CD4-positive, alpha-beta T cell (primary cell): ENCODE data around the gene HOMER1. TPM values are rescaled to one million over a fixed set of nuclear protein-coding genes. Genes with fewer than 3 reads are reported as not detected.

ENCODE experiments used
- ATAC-seq: fragments of 200-7000 bp; cut with Tn5 transposase; one replicate; pipeline ENCODE4 v1.10.0; 2022; ENCODE audit warnings: mild to moderate bottlenecking; ENCODE audit not compliant: poor library complexity
- CTCF ChIA-PET: fragments of 350-600 bp; sonication (Branson Sonifier 250); formaldehyde crosslinking; loops from one replicate; lab custom pipeline; 2021; ENCODE audit warnings: antibody characterized with exemption, inconsistent platforms; lab: Charles Lee
- POLR2A ChIA-PET: fragments of 350-600 bp; sonication (Branson Sonifier 250); formaldehyde crosslinking; loops from one replicate; lab custom pipeline; 2021; ENCODE audit warnings: antibody characterized with exemption, inconsistent platforms; lab: Charles Lee
- DNase-seq, 14 experiments: peaks; one replicate each; pipeline ENCODE4 v3.0.0-alpha.2; 2013 to 2020; ENCODE audit warnings: mixed read lengths in 2 of 14
- H3K27ac ChIP-seq, 2 donors: one replicate each; pipeline versions ENCODE4 v1.5.1 to v1.7.0; 2013; ENCODE audit warnings: low read length in 2 of 2, low read depth in 1 of 2, mild to moderate bottlenecking in 1 of 2
- H3K27me3 ChIP-seq, 2 experiments: 1 replicate in 1 of 2; 2 replicates in 1 of 2; pipeline versions ENCODE4 v1.6.1 to v1.7.0; 2013; ENCODE audit warnings: low read length in 2 of 2, control low read depth in 1 of 2, mild to moderate bottlenecking in 1 of 2, moderate library complexity in 1 of 2; ENCODE audit not compliant: insufficient read depth in 2 of 2, control insufficient read depth in 1 of 2
- H3K36me3 ChIP-seq: one replicate; pipeline ENCODE4 v1.6.1; 2013; ENCODE audit warnings: low read length, control low read depth; ENCODE audit not compliant: insufficient read depth
- H3K4me1 ChIP-seq: one replicate; pipeline ENCODE4 v1.6.1; 2013; ENCODE audit warnings: low read length, control low read depth; ENCODE audit not compliant: insufficient read depth
- H3K4me3 ChIP-seq: one replicate; pipeline ENCODE4 v1.5.1; 2013; ENCODE audit warnings: mild to moderate bottlenecking, low read length, moderate library complexity
- H3K9me3 ChIP-seq, 2 experiments: 1 replicate in 1 of 2; 2 replicates in 1 of 2; pipeline versions ENCODE4 v1.6.1 to v1.7.0; 2013; ENCODE audit warnings: low read length in 2 of 2, mild to moderate bottlenecking in 2 of 2, control low read depth in 1 of 2, moderate library complexity in 1 of 2; ENCODE audit not compliant: control insufficient read depth in 1 of 2, insufficient read depth in 1 of 2
- H3K27ac Mint-ChIP-seq: one replicate; pipeline ENCODE4 v1.8.0; 2020; ENCODE audit warnings: mixed read lengths
- H3K27me3 Mint-ChIP-seq: one replicate; pipeline ENCODE4 v1.8.0; 2021; ENCODE audit warnings: mixed read lengths
- H3K36me3 Mint-ChIP-seq: one replicate; pipeline ENCODE4 v1.8.0; 2021; ENCODE audit warnings: low read depth, mixed read lengths
- H3K4me1 Mint-ChIP-seq: one replicate; pipeline ENCODE4 v1.8.0; 2021; ENCODE audit warnings: low read depth, mixed read lengths
- H3K4me3 Mint-ChIP-seq: one replicate; pipeline ENCODE4 v1.8.0; 2020; ENCODE audit warnings: mild to moderate bottlenecking, mixed read lengths
- H3K9me3 Mint-ChIP-seq: one replicate; pipeline ENCODE4 v1.8.0; 2020; ENCODE audit warnings: mixed read lengths
- CTCF ChIP-seq: fragments of 200-600 bp; IDR thresholded peaks from one replicate; pipeline ENCODE4 v1.8.0; 2022; ENCODE audit warnings: antibody characterized with exemption, mild to moderate bottlenecking
- intact Hi-C, 2 experiments: fragments of 100-400 bp; cut with DNase I in 1 of 2; cut with micrococcal nuclease in 1 of 2; formaldehyde crosslinking; loops; one replicate each; pipeline versions ENCODE4 v1.15.1 to v1.9.0; 2023 to 2025; cut with DNase I, micrococcal nuclease
- total RNA-seq, 174 experiments: library from RNA in 2 of 174; stranded (reverse) in 2 of 174; gene quantifications; one replicate each; pipeline ENCODE4 v1.2.3 and lab custom pipeline; 2021 to 2026

The HOMER1 gene
- total RNA-seq, 2 experiments from 2014 or later, result 2.1 TPM

GRCh38 chr5:79481574-79481973 lies 32.4 kb downstream of the HOMER1 start:
- ATAC-seq (no peak), DNase-seq (no peak)
- POLR2A ChIA-PET, result no interaction called here
- intact Hi-C loops, result no loop called here
- no peaks in the 10 kb centered on the region for H3K27me3 Mint-ChIP-seq
- Histone ChIP-seq H3K9me3 (no peaks in the 10 kb centered on the region), H3K27me3 (no peaks in the 10 kb centered on the region), H3K27ac (no peak overlapping the region), H3K36me3 (no peaks in the 10 kb centered on the region), H3K4me1 (no peaks in the 10 kb centered on the region), H3K4me3 (no peak overlapping the region)
- no peak overlapping the region for H3K27ac Mint-ChIP-seq
- no peak overlapping the region for H3K4me3 Mint-ChIP-seq
- no peaks in the 10 kb centered on the region for H3K36me3 Mint-ChIP-seq
- no peaks in the 10 kb centered on the region for H3K9me3 Mint-ChIP-seq
- CTCF ChIA-PET, result interaction anchor here (0.5 kb wide), 1 partner anchor 16 kb away, joined by 3 read pairs; no protein-coding TSS in a partner anchor
- H3K4me1 Mint-ChIP-seq, result no peaks in the 10 kb centered on the region
- no peak for TF ChIP-seq CTCF

- DNase-seq (no peak), ATAC-seq (no peak)
- ChIA-PET CTCF (no interaction called here), POLR2A (no interaction called here)
- no peak overlapping the region for H3K27ac ChIP-seq
- Mint-ChIP-seq H3K4me3 (no peak overlapping the region), H3K36me3 (no peaks in the 10 kb centered on the region), H3K27me3 (no peaks in the 10 kb centered on the region), H3K27ac (no peak overlapping the region), H3K4me1 (no peaks in the 10 kb centered on the region), H3K9me3 (no peaks in the 10 kb centered on the region)
- no peaks in the 10 kb centered on the region for H3K36me3 ChIP-seq
- no peak for TF ChIP-seq CTCF
- H3K4me3 ChIP-seq, result no peak overlapping the region
- no peaks in the 10 kb centered on the region for H3K9me3 ChIP-seq
- no peaks in the 10 kb centered on the region for H3K4me1 ChIP-seq
- intact Hi-C loops, result no loop called here
- H3K27me3 ChIP-seq, result no peaks in the 10 kb centered on the region
Observed at GRCh38 chr5:79480991-79481390, 32.9 kb downstream of the HOMER1 start.

GRCh38 chr5:79475152-79475466 lies 38.8 kb downstream of the HOMER1 start:
- Histone ChIP-seq H3K4me1 (no peaks in the 10 kb centered on the region), H3K36me3 (no peaks in the 10 kb centered on the region), H3K4me3 (no peak overlapping the region), H3K27me3 (no peaks in the 10 kb centered on the region), H3K27ac (no peak overlapping the region), H3K9me3 (no peaks in the 10 kb centered on the region)
- ChIA-PET POLR2A (no interaction called here), CTCF (no interaction called here)
- Mint-ChIP-seq H3K9me3 (no peaks in the 10 kb centered on the region), H3K27ac (no peak overlapping the region), H3K36me3 (no peaks in the 10 kb centered on the region), H3K27me3 (no peaks in the 10 kb centered on the region), H3K4me3 (no peak overlapping the region), H3K4me1 (no peaks in the 10 kb centered on the region)
- DNase-seq (no peak), ATAC-seq (no peak)
- intact Hi-C loops, result no loop called here
- TF ChIP-seq CTCF, result no peak
